ENCODE results near the gene BIN1.

GRCh38 chr2:127063701-127064590, 43.0 kb downstream of the BIN1 start:
- no peak for TF ChIP-seq CTCF (IDR thresholded peaks at IDR 0.05; ENCODE audit: low read length)
- TF ChIP-seq EZH2 (optimal IDR thresholded peaks at IDR 0.05; ENCODE audit: low read depth, low read length): no peak
- TF ChIP-seq EZH2phosphoT487 (IDR thresholded peaks at IDR 0.05; ENCODE audit: low read length): no peak
